Measurements from ENCODE around the gene TUT1.
"Not testable (repeated sequence)": the region's sequence is repeated elsewhere in the genome, so short reads cannot be mapped to it uniquely, and the experiment has no call there.

Gene TUT1

GRCh38 chr11:62565100-62565802, 26.1 kb downstream of the TUT1 start:
- no peak for TF ChIP-seq CTCF (IDR thresholded peaks at IDR 0.05; ENCODE audit: extremely low read depth, missing control alignments)
- no peak for DNase-seq (ENCODE audit: low spot score)

GRCh38 chr11:62561677-62562230, 29.6 kb downstream of the TUT1 start:
- DNase-seq (ENCODE audit: low spot score), result not testable (repeated sequence)

GRCh38 chr11:62560566-62561103, 30.7 kb downstream of the TUT1 start:
- DNase-seq (ENCODE audit: low spot score), result peak; percentile 22
- TF ChIP-seq CTCF (IDR thresholded peaks at IDR 0.05; ENCODE audit: extremely low read depth, missing control alignments), result peak; percentile 52

GRCh38 chr11:62559626-62560025, 31.7 kb downstream of the TUT1 start:
- DNase-seq (ENCODE audit: low spot score), result not testable (repeated sequence)

GRCh38 chr11:62559204-62559603, 32.1 kb downstream of the TUT1 start:
- DNase-seq (ENCODE audit: low spot score), result no peak

GRCh38 chr11:62558669-62559068, 32.7 kb downstream of the TUT1 start:
- DNase-seq (ENCODE audit: low spot score), result no peak
- no peak for TF ChIP-seq CTCF (IDR thresholded peaks at IDR 0.05; ENCODE audit: extremely low read depth, missing control alignments)

More at GRCh38 chr11:62559204-62559603, 32.1 kb downstream of the TUT1 start:
- TF ChIP-seq CTCF (IDR thresholded peaks at IDR 0.05; ENCODE audit: extremely low read depth, missing control alignments), result no peak

- no peak for DNase-seq (ENCODE audit: low spot score)
- no peak for TF ChIP-seq CTCF (IDR thresholded peaks at IDR 0.05; ENCODE audit: extremely low read depth, missing control alignments)
Observed at GRCh38 chr11:62556875-62557631, 34.3 kb downstream of the TUT1 start.

- no peak for TF ChIP-seq CTCF (IDR thresholded peaks at IDR 0.05; ENCODE audit: extremely low read depth, missing control alignments)
- DNase-seq (ENCODE audit: low spot score), result peak; percentile 60
Observed at GRCh38 chr11:62556108-62556874, 35.0 kb downstream of the TUT1 start.
